K562 (cell line): Measurements from ENCODE around the gene RUNDC3A. TPM values are rescaled to one million over a fixed set of nuclear protein-coding genes. Genes with fewer than 3 reads are reported as not detected.

ENCODE experiments used
- BRD4 ChIP-seq: fragments of 200-600 bp; sonication (generic); IDR thresholded peaks from 2 replicates; pipeline ENCODE4 v1.6.1; 2017; ENCODE audit warnings: inconsistent platforms
- CBFA2T2 ChIP-seq: fragments of 450-650 bp; conservative IDR thresholded peaks from 2 replicates; pipeline ENCODE4 v1.6.1; 2017; ENCODE audit warnings: mild to moderate bottlenecking
- HNRNPUL1 ChIP-seq: fragments of 200-400 bp; formaldehyde crosslinking; IDR thresholded peaks from 2 replicates; pipeline ENCODE4 v1.6.1; 2017; ENCODE audit warnings: low read length
- KLF10 ChIP-seq: fragments of 250-450 bp; sonication (Bioruptor Pico); IDR thresholded peaks from 2 replicates; pipeline ENCODE4 v1.6.1; 2021; ENCODE audit warnings: matching md5 sums
- MIER1 ChIP-seq: fragments of 450-650 bp; IDR thresholded peaks from 2 replicates; pipeline ENCODE4 v1.6.1; 2016; ENCODE audit warnings: antibody characterized with exemption, mild to moderate bottlenecking, low read depth
- MYNN ChIP-seq, 2 experiments: sonication (generic); formaldehyde crosslinking in 1 of 2; IDR thresholded peaks; 2 replicates each; pipeline versions ENCODE4 v1.5.0 to v1.6.1; 2016 to 2020; ENCODE audit warnings: antibody characterized with exemption in 1 of 2, missing genetic modification reagents in 1 of 2
- TSC22D4 ChIP-seq: fragments of 450-650 bp; IDR thresholded peaks from 2 replicates; pipeline ENCODE4 v1.6.1; 2016; ENCODE audit warnings: missing genetic modification characterization, missing biosample characterization, control low read depth
- XRCC3 ChIP-seq: fragments of 450-650 bp; IDR thresholded peaks from 2 replicates; pipeline ENCODE4 v1.6.1; 2017; ENCODE audit warnings: mild to moderate bottlenecking, moderate library complexity
- ZBTB1 ChIP-seq: sonication (generic); formaldehyde crosslinking; IDR thresholded peaks from 2 replicates; pipeline ENCODE4 v1.8.1; 2023; ENCODE audit warnings: missing genetic modification reagents, low read depth, mild to moderate bottlenecking, borderline replicate concordance
- ZNF197 ChIP-seq: fragments of 200-800 bp; sonication (Bioruptor generic); IDR thresholded peaks from 2 replicates; pipeline ENCODE4 v1.6.1; 2016; ENCODE audit warnings: low read depth, missing genetic modification characterization, missing compliant biosample characterization
- ZNF23 ChIP-seq: fragments of 250-450 bp; sonication (Bioruptor Pico); IDR thresholded peaks from 2 replicates; pipeline ENCODE4 v1.4.0; 2020; ENCODE audit warnings: mild to moderate bottlenecking
- ZNF24 ChIP-seq: fragments of 450-650 bp; IDR thresholded peaks from 2 replicates; pipeline ENCODE4 v1.6.1; 2016
- ZNF253 ChIP-seq: fragments of 250-450 bp; sonication (Bioruptor Pico); conservative IDR thresholded peaks from 2 replicates; pipeline ENCODE4 v1.6.1; 2021; ENCODE audit warnings: mild to moderate bottlenecking
- ZNF384 ChIP-seq: IDR thresholded peaks from 2 replicates; pipeline ENCODE4 v1.6.1; 2012; ENCODE audit warnings: low read depth, low read length, improper control_type of control experiment
- polyA plus RNA-seq, 8 experiments: library from polyadenylated mRNA; depleted of rRNA in 4 of 8; stranded (reverse) in 5 of 8; unstranded in 3 of 8; fragments of >200 nt; fragmentation: Nextera tagmentation in 2 of 8; fragmentation: Illumina TruSeq in 1 of 8; extraction: Ambion mirVana in 2 of 8; extraction: Trizol in 1 of 8; gene quantifications; 2 replicates each; pipeline versions ENCODE4 v1.2.1 to v1.2.3, GENCODE V29; 2011 to 2014; ENCODE audit warnings: inconsistent platforms in 1 of 8, missing spikeins in 1 of 8
- total RNA-seq, 7 experiments: library from RNA; depleted of rRNA in 6 of 7; stranded (reverse); fragments of >200 nt in 6 of 7; fragmentation: Illumina TruSeq in 2 of 7; extraction: Trizol in 2 of 7; gene quantifications; 2 replicates each; pipeline versions ENCODE4 v1.2.1 to v1.2.3, GENCODE V29; 2011 to 2021; ENCODE audit warnings: low replicate concordance in 1 of 7
- TF ChIP-seq, protein P1 (sequence below): fragments of 250-450 bp; sonication (Bioruptor Pico); IDR thresholded peaks from 2 replicates; pipeline ENCODE4 v1.5.0; 2020; ENCODE audit warnings: mild to moderate bottlenecking, borderline replicate concordance
- TF ChIP-seq, protein P2 (sequence below): fragments of 450-650 bp; IDR thresholded peaks from 2 replicates; pipeline ENCODE4 v1.6.1; 2016; ENCODE audit warnings: antibody characterized with exemption
- TF ChIP-seq, protein P3 (sequence below): sonication (generic); formaldehyde crosslinking; IDR thresholded peaks from 2 replicates; pipeline ENCODE4 v1.8.0; 2022; ENCODE audit warnings: mild to moderate bottlenecking, missing genetic modification reagents
- TF ChIP-seq, protein P4 (sequence below): sonication (generic); formaldehyde crosslinking; IDR thresholded peaks from 2 replicates; pipeline ENCODE4 v1.8.0; 2022; ENCODE audit warnings: mild to moderate bottlenecking, missing genetic modification reagents
- TF ChIP-seq, protein P5 (sequence below), 2 experiments: fragments of 200-800 bp in 1 of 2; sonication (Bioruptor generic) in 1 of 2; sonication (generic) in 1 of 2; formaldehyde crosslinking in 1 of 2; IDR thresholded peaks in 1 of 2; conservative IDR thresholded peaks in 1 of 2; 2 replicates each; pipeline versions ENCODE4 v1.5.0 to v1.6.1; 2016 to 2020; ENCODE audit warnings: missing compliant biosample characterization in 1 of 2, missing genetic modification characterization in 1 of 2, missing genetic modification reagents in 1 of 2
- TF ChIP-seq, protein P6 (sequence below): fragments of 450-650 bp; IDR thresholded peaks from 2 replicates; pipeline ENCODE4 v1.6.1; 2017; ENCODE audit warnings: mild to moderate bottlenecking, moderate library complexity

The RUNDC3A gene
- total and polyA plus RNA-seq, 9 of the 15 experiments (the other 6 are each of a cell fraction or from before 2014, with no cell fraction given): not detected

DNA sequence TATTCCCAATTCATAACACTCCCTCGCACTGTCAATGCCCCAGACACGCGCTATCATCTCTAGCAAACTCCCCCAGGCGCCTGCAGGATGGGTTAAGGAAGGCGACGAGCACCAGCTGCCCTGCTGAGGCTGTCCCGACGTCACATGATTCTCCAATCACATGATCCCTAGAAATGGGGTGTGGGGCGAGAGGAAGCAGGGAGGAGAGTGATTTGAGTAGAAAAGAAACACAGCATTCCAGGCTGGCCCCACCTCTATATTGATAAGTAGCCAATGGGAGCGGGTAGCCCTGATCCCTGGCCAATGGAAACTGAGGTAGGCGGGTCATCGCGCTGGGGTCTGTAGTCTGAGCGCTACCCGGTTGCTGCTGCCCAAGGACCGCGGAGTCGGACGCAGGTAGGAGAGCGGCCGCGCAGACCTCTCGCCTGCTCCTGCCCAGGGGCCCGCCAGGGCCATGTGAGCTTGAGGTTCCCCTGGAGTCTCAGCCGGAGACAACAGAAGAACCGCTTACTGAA is 36.6 kb downstream of the RUNDC3A start, which contains the start of gene GRN (continued):
- TF ChIP-seq, protein P1, sequence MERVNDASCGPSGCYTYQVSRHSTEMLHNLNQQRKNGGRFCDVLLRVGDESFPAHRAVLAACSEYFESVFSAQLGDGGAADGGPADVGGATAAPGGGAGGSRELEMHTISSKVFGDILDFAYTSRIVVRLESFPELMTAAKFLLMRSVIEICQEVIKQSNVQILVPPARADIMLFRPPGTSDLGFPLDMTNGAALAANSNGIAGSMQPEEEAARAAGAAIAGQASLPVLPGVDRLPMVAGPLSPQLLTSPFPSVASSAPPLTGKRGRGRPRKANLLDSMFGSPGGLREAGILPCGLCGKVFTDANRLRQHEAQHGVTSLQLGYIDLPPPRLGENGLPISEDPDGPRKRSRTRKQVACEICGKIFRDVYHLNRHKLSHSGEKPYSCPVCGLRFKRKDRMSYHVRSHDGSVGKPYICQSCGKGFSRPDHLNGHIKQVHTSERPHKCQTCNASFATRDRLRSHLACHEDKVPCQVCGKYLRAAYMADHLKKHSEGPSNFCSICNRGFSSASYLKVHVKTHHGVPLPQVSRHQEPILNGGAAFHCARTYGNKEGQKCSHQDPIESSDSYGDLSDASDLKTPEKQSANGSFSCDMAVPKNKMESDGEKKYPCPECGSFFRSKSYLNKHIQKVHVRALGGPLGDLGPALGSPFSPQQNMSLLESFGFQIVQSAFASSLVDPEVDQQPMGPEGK: no peak
- TF ChIP-seq, protein P2, sequence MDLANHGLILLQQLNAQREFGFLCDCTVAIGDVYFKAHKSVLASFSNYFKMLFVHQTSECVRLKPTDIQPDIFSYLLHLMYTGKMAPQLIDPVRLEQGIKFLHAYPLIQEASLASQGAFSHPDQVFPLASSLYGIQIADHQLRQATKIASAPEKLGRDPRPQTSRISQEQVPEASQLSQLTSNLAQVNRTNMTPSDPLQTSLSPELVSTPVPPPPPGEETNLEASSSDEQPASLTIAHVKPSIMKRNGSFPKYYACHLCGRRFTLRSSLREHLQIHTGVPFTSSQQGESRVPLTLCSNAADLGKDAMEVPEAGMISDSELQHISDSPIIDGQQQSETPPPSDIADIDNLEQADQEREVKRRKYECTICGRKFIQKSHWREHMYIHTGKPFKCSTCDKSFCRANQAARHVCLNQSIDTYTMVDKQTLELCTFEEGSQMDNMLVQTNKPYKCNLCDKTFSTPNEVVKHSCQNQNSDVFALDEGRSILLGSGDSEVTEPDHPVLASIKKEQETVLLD: peak; percentile 31; the same call in 1 of the 2 replicates
- TF ChIP-seq, protein P3, sequence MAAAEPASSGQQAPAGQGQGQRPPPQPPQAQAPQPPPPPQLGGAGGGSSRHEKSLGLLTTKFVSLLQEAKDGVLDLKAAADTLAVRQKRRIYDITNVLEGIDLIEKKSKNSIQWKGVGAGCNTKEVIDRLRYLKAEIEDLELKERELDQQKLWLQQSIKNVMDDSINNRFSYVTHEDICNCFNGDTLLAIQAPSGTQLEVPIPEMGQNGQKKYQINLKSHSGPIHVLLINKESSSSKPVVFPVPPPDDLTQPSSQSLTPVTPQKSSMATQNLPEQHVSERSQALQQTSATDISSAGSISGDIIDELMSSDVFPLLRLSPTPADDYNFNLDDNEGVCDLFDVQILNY (CRISPR knock-in tag): no peak
- no peak for TF ChIP-seq ZNF384
- TF ChIP-seq, protein P4, sequence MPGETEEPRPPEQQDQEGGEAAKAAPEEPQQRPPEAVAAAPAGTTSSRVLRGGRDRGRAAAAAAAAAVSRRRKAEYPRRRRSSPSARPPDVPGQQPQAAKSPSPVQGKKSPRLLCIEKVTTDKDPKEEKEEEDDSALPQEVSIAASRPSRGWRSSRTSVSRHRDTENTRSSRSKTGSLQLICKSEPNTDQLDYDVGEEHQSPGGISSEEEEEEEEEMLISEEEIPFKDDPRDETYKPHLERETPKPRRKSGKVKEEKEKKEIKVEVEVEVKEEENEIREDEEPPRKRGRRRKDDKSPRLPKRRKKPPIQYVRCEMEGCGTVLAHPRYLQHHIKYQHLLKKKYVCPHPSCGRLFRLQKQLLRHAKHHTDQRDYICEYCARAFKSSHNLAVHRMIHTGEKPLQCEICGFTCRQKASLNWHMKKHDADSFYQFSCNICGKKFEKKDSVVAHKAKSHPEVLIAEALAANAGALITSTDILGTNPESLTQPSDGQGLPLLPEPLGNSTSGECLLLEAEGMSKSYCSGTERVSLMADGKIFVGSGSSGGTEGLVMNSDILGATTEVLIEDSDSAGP (CRISPR knock-in tag): no peak
- TF ChIP-seq BRD4: no peak
- no peak for TF ChIP-seq ZNF23 (CRISPR knock-in tag)
- TF ChIP-seq ZNF24: no peak
- TF ChIP-seq ZNF253 (CRISPR knock-in tag): no peak
- no peak for TF ChIP-seq KLF10 (CRISPR knock-in tag)
- no peak for TF ChIP-seq ZNF197 (CRISPR knock-in tag)
- TF ChIP-seq ZBTB1: no peak
- TF ChIP-seq, protein P5, sequence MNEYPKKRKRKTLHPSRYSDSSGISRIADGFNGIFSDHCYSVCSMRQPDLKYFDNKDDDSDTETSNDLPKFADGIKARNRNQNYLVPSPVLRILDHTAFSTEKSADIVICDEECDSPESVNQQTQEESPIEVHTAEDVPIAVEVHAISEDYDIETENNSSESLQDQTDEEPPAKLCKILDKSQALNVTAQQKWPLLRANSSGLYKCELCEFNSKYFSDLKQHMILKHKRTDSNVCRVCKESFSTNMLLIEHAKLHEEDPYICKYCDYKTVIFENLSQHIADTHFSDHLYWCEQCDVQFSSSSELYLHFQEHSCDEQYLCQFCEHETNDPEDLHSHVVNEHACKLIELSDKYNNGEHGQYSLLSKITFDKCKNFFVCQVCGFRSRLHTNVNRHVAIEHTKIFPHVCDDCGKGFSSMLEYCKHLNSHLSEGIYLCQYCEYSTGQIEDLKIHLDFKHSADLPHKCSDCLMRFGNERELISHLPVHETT (CRISPR knock-in tag; conservative IDR thresholded peaks at IDR 0.05 in 1 of 2, IDR thresholded peaks at IDR 0.05 in 1 of 2): peak in 1 of 2 experiments; percentile 31; a peak in 1 of 4 replicates
- TF ChIP-seq, protein P6, sequence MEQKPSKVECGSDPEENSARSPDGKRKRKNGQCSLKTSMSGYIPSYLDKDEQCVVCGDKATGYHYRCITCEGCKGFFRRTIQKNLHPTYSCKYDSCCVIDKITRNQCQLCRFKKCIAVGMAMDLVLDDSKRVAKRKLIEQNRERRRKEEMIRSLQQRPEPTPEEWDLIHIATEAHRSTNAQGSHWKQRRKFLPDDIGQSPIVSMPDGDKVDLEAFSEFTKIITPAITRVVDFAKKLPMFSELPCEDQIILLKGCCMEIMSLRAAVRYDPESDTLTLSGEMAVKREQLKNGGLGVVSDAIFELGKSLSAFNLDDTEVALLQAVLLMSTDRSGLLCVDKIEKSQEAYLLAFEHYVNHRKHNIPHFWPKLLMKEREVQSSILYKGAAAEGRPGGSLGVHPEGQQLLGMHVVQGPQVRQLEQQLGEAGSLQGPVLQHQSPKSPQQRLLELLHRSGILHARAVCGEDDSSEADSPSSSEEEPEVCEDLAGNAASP: no peak
- TF ChIP-seq XRCC3: no peak
- TF ChIP-seq MYNN (IDR thresholded peaks at IDR 0.05): no peak
- no peak for TF ChIP-seq MYNN (CRISPR knock-in tag; IDR thresholded peaks at IDR 0.05)
- TF ChIP-seq MIER1: no peak
- TF ChIP-seq CBFA2T2: peak; percentile 92
- no peak for TF ChIP-seq TSC22D4 (tag)
- no peak for TF ChIP-seq HNRNPUL1
